Tibial artery (tissue), 4 donors: Measurements from ENCODE around the gene PPP1R3A.

Experiments
- DNase-seq, 2 donors: peaks; one replicate each; pipeline ENCODE4 v3.0.0-alpha.2; 2019
- H3K27ac ChIP-seq, 2 donors: fragments of 200-600 bp; sonication (generic) in 1 of 2; 1 replicate in 1 of 2; 2 replicates in 1 of 2; pipeline ENCODE4 v1.5.1; 2018 to 2019; ENCODE audit warnings: mild to moderate bottlenecking in 1 of 2
- H3K27me3 ChIP-seq, 2 donors: fragments of 200-600 bp; sonication (generic) in 1 of 2; one replicate each; pipeline versions ENCODE4 v1.5.1 to v1.6.0; 2016 to 2019
- H3K36me3 ChIP-seq, 3 donors: fragments of 200-600 bp; sonication (generic) in 2 of 3; one replicate each; pipeline ENCODE4 v1.5.1; 2016 to 2019; ENCODE audit warnings: mild to moderate bottlenecking in 2 of 3
- H3K4me1 ChIP-seq, 4 donors: fragments of 200-600 bp; sonication (generic) in 2 of 4; 1 replicate in 3 of 4; 2 replicates in 1 of 4; pipeline ENCODE4 v1.5.1; 2016 to 2019
- H3K4me3 ChIP-seq, 2 donors: fragments of 200-600 bp; sonication (generic) in 1 of 2; 1 replicate in 1 of 2; 2 replicates in 1 of 2; pipeline ENCODE4 v1.5.1; 2018 to 2019; ENCODE audit warnings: mild to moderate bottlenecking in 2 of 2
- H3K9me3 ChIP-seq, 3 donors: fragments of 200-600 bp; sonication (generic) in 1 of 3; one replicate each; pipeline ENCODE4 v1.5.1; 2016 to 2019
- intact Hi-C: fragments of 100-400 bp; cut with DNase I; formaldehyde crosslinking; loops from one replicate; pipeline ENCODE4 v1.15.0; 2023; ENCODE audit warnings: low total_unique reads
- TF ChIP-seq, protein P1 (sequence below), 2 experiments: fragments of 200-600 bp in 1 of 2; fragments of 450-650 bp in 1 of 2; IDR thresholded peaks; one replicate each; pipeline ENCODE4 v1.5.1; 2017 to 2019; ENCODE audit warnings: antibody characterized with exemption in 2 of 2, mild to moderate bottlenecking in 1 of 2, moderate library complexity in 1 of 2

PPP1R3A gene, protein sequence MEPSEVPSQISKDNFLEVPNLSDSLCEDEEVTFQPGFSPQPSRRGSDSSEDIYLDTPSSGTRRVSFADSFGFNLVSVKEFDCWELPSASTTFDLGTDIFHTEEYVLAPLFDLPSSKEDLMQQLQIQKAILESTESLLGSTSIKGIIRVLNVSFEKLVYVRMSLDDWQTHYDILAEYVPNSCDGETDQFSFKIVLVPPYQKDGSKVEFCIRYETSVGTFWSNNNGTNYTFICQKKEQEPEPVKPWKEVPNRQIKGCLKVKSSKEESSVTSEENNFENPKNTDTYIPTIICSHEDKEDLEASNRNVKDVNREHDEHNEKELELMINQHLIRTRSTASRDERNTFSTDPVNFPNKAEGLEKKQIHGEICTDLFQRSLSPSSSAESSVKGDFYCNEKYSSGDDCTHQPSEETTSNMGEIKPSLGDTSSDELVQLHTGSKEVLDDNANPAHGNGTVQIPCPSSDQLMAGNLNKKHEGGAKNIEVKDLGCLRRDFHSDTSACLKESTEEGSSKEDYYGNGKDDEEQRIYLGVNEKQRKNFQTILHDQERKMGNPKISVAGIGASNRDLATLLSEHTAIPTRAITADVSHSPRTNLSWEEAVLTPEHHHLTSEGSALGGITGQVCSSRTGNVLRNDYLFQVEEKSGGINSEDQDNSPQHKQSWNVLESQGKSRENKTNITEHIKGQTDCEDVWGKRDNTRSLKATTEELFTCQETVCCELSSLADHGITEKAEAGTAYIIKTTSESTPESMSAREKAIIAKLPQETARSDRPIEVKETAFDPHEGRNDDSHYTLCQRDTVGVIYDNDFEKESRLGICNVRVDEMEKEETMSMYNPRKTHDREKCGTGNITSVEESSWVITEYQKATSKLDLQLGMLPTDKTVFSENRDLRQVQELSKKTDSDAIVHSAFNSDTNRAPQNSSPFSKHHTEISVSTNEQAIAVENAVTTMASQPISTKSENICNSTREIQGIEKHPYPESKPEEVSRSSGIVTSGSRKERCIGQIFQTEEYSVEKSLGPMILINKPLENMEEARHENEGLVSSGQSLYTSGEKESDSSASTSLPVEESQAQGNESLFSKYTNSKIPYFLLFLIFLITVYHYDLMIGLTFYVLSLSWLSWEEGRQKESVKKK

DNA sequence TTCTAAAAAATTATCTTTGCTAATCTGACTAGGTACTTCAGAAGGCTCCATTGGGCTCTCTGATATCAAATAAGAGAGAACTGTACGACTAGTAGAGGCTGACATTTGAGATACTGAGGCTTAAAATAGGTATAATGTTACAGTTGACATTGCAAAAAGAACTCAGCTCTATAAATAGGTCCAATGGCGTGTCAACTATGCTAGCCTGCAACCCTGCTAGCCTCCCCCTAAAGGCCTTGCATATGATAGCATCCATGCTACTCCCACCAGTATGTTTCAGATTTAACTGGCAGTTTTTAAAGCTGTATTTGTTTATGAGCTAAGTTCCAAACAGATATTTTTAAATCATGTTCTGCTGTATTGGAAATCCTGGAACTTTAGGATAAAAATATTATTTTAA lies at the start of gene PPP1R3A:
TSS of gene PPP1R3A (minus strand) at position 64 of the 400 bp plus-strand sequence. CDS start at position 51, 13 bp downstream.
- H3K27ac ChIP-seq = no peak within 1 kb of the TSS
- DNase-seq = no peak
- TF ChIP-seq, protein P1, sequence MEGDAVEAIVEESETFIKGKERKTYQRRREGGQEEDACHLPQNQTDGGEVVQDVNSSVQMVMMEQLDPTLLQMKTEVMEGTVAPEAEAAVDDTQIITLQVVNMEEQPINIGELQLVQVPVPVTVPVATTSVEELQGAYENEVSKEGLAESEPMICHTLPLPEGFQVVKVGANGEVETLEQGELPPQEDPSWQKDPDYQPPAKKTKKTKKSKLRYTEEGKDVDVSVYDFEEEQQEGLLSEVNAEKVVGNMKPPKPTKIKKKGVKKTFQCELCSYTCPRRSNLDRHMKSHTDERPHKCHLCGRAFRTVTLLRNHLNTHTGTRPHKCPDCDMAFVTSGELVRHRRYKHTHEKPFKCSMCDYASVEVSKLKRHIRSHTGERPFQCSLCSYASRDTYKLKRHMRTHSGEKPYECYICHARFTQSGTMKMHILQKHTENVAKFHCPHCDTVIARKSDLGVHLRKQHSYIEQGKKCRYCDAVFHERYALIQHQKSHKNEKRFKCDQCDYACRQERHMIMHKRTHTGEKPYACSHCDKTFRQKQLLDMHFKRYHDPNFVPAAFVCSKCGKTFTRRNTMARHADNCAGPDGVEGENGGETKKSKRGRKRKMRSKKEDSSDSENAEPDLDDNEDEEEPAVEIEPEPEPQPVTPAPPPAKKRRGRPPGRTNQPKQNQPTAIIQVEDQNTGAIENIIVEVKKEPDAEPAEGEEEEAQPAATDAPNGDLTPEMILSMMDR (IDR thresholded peaks at IDR 0.05) = no peak
- H3K36me3 ChIP-seq = no peaks in the 10 kb centered on the region
- no peaks in the 10 kb centered on the region for H3K27me3 ChIP-seq
- no peaks in the 10 kb centered on the region for H3K4me1 ChIP-seq
- intact Hi-C loops = no loop called here
- H3K4me3 ChIP-seq = no peak within 1 kb of the TSS
- H3K9me3 ChIP-seq = no peaks in the 10 kb centered on the region

DNA sequence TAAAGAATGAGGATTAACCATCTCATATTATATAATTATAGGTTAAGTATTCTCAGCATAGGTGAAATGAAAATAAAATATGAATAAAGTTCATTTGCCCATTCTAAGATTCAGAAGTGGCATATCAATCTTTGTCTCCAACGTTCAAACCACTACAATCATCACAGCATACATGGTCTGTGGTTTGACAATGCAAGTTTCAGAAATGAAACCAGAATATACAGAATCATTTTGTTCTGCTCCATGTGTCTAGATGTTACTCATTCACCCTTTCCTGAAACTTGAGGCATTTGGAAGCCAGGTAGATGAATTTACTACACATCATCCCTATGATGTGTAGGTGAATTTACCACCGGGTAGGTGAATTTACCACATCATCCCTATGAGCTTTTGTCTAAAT lies 44.5 kb upstream of the PPP1R3A start:
- H3K4me3 ChIP-seq = no peak overlapping the region
- no peaks in the 10 kb centered on the region for H3K4me1 ChIP-seq
- DNase-seq = no peak
- intact Hi-C loops = no loop called here
- H3K27me3 ChIP-seq = no peaks in the 10 kb centered on the region
- no peak overlapping the region for H3K27ac ChIP-seq
- H3K9me3 ChIP-seq = peaks cover 0 to 17% (median 12%) of the 10 kb centered on the region in 3 donors
- TF ChIP-seq, protein P1 (IDR thresholded peaks at IDR 0.05) = no peak
- H3K36me3 ChIP-seq = no peaks in the 10 kb centered on the region

DNA sequence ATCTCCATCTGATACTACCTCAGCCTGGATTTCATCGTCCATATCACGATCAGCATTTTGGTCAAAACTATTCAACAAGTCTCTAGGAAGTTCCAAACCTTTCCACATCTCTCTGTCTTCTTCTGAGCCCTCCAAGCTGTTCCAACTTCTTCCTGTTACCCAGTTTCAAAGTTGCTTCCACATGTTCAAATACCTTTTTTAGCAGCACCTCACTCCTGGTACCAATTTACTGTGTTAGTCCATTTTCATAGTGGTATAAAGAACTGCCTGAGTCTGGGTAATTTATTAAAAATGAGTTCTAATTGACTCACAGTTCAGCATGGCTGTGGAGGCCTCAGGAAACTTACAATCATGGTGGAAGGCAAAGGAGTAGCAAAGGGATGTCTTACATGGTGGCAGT lies 41.1 kb upstream of the PPP1R3A start:
- Histone ChIP-seq H3K4me1 (no peaks in the 10 kb centered on the region), H3K4me3 (no peak overlapping the region), H3K9me3 (peaks cover 0 to 17% (median 12%) of the 10 kb centered on the region in 3 donors), H3K36me3 (no peaks in the 10 kb centered on the region), H3K27me3 (no peaks in the 10 kb centered on the region), H3K27ac (no peak overlapping the region)
- DNase-seq = no peak
- TF ChIP-seq, protein P1 (IDR thresholded peaks at IDR 0.05) = no peak
- intact Hi-C loops = no loop called here

DNA sequence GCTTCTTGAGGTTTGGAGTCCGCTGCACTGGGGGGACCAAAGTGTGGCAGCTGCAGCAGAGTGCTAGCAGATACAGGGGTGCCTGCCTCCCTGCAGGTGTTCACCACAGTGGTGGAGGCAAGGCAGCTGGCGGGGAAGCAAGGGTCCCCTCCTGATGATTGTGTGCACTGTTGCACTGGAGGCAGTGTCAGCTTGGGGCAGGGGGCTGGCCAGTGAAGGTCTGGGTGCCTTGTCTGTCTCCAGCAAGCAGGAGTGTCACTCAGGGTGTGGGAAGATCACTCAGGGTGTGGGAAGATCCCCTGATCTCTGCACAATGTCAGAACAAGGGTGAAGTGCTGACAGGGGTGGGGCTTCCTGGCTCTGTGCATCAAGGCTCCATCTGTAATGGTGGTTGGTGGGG lies 36.3 kb upstream of the PPP1R3A start:
- no peak overlapping the region for H3K4me3 ChIP-seq
- H3K36me3 ChIP-seq = no peaks in the 10 kb centered on the region
- intact Hi-C loops = no loop called here
- DNase-seq = no peak
- no peaks in the 10 kb centered on the region for H3K4me1 ChIP-seq
- TF ChIP-seq, protein P1 (IDR thresholded peaks at IDR 0.05) = no peak
- H3K9me3 ChIP-seq = peaks cover 0 to 24% (median 20%) of the 10 kb centered on the region in 3 donors
- no peak overlapping the region for H3K27ac ChIP-seq
- H3K27me3 ChIP-seq = no peaks in the 10 kb centered on the region

DNA sequence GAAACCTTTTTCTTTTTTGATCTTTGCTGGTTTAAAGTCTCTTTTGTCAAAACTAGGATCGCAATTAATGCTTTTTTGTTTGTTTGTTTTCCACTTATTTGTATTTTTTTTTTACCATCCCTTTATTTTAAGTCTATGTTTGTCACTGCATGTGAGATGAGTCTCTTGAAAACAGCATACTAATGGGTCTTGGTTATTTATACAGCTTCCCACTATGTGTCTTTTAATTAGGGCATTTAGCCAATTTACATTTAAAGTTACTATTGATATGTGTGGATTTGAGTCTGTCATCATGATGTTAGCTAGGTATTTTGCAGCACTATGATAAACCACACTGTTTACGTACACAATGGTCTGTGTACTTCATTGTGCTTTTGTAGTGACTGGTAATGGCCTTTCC lies 34.7 kb upstream of the PPP1R3A start:
- H3K27me3 ChIP-seq = no peaks in the 10 kb centered on the region
- H3K4me3 ChIP-seq = no peak overlapping the region
- H3K36me3 ChIP-seq = no peaks in the 10 kb centered on the region
- H3K27ac ChIP-seq = no peak overlapping the region
- no peaks in the 10 kb centered on the region for H3K4me1 ChIP-seq
- no peak for DNase-seq
- TF ChIP-seq, protein P1 (IDR thresholded peaks at IDR 0.05) = no peak
- peaks cover 0 to 10% (median 9%) of the 10 kb centered on the region in 3 donors for H3K9me3 ChIP-seq
- intact Hi-C loops = no loop called here
